Measurements from ENCODE around the gene CSK.
A peak's percentile ranks its signal among the peaks of the same experiment; 100 is the strongest.

The CSK gene

GRCh38 chr15:74822233-74822632 lies 40.4 kb downstream of the CSK start:
- no peak overlapping the region for H3K27ac ChIP-seq (replicated peaks; ENCODE audit: low read length)
- H4K91ac ChIP-seq (ENCODE audit: low read depth, low read length, poor library complexity): no peak overlapping the region
- no peak overlapping the region for H2BK120ac ChIP-seq (ENCODE audit: low read depth, low read length)
- no CpG with 5 or more reads among the region's 4 CpGs for WGBS, 2 donors (ENCODE audit: extremely low coverage in 2 of 2, insufficient read length in 2 of 2, insufficient replicate concordance in 1 of 2)
- no peak overlapping the region for H2BK12ac ChIP-seq (ENCODE audit: low read length)
- H2BK5ac ChIP-seq (ENCODE audit: low read length): no peak overlapping the region
- no peak overlapping the region for H3K4me2 ChIP-seq (ENCODE audit: insufficient read depth, low read length, poor library complexity, severe bottlenecking)
- H2BK15ac ChIP-seq (ENCODE audit: low read length): no peak overlapping the region
- H3K27me3 ChIP-seq (ENCODE audit: control insufficient read depth in 3 of 3, insufficient read depth in 3 of 3, low read depth in 1 of 3, low read length in 3 of 3): peaks cover 0 to 80% (median 22%) of the 10 kb centered on the region in 3 experiments
- H3K9ac ChIP-seq (ENCODE audit: low read depth, low read length, poor library complexity): no peak overlapping the region
- H3K18ac ChIP-seq (ENCODE audit: low read length): no peak overlapping the region
- H4K8ac ChIP-seq (ENCODE audit: low read depth, low read length): no peak overlapping the region
- no peak overlapping the region for H3K4ac ChIP-seq (ENCODE audit: low read length)
- no peaks in the 10 kb centered on the region for H3K36me3 ChIP-seq (replicated peaks in 1 of 2; ENCODE audit: control insufficient read depth in 2 of 2, insufficient read depth in 2 of 2, low read length in 2 of 2)
- H3K9me3 ChIP-seq (replicated peaks in 1 of 2; ENCODE audit: control insufficient read depth in 2 of 2, insufficient read depth in 1 of 2, low read depth in 1 of 2, low read length in 2 of 2): no peaks in the 10 kb centered on the region
- no peak overlapping the region for H3K23ac ChIP-seq (ENCODE audit: low read depth, low read length, poor library complexity)
- no peak for DNase-seq (ENCODE audit: low spot score)
- H3K4me1 ChIP-seq (ENCODE audit: control insufficient read depth in 2 of 2, insufficient read depth in 1 of 2, low read depth in 1 of 2, low read length in 2 of 2): peaks cover 6 to 15% of the 10 kb centered on the region in 2 donors
- no peaks in the 10 kb centered on the region for H3K79me1 ChIP-seq (ENCODE audit: low read depth, low read length)
- H3K14ac ChIP-seq (ENCODE audit: low read length): no peak overlapping the region
- no peak overlapping the region for H2AFZ ChIP-seq (ENCODE audit: low read length)
- peak overlapping the region; percentile 6 for H2AK5ac ChIP-seq (ENCODE audit: low read depth, low read length)
- no peak overlapping the region for H3K4me3 ChIP-seq (ENCODE audit: low read length in 2 of 2)

GRCh38 chr15:74823324-74823723 lies 41.4 kb downstream of the CSK start:
- no peak overlapping the region for H3K9ac ChIP-seq (ENCODE audit: low read depth, low read length, poor library complexity)
- no peak for DNase-seq (ENCODE audit: low spot score)
- H3K79me1 ChIP-seq (ENCODE audit: low read depth, low read length): no peaks in the 10 kb centered on the region
- no peak overlapping the region for H3K4me3 ChIP-seq (ENCODE audit: low read length in 2 of 2)
- H3K14ac ChIP-seq (ENCODE audit: low read length): no peak overlapping the region
- H3K4me1 ChIP-seq (ENCODE audit: control insufficient read depth in 2 of 2, insufficient read depth in 1 of 2, low read depth in 1 of 2, low read length in 2 of 2): peaks cover 5 to 12% of the 10 kb centered on the region in 2 donors
- no peaks in the 10 kb centered on the region for H3K9me3 ChIP-seq (replicated peaks in 1 of 2; ENCODE audit: control insufficient read depth in 2 of 2, insufficient read depth in 1 of 2, low read depth in 1 of 2, low read length in 2 of 2)
- no peak overlapping the region for H4K91ac ChIP-seq (ENCODE audit: low read depth, low read length, poor library complexity)
- no peak overlapping the region for H3K4ac ChIP-seq (ENCODE audit: low read length)
- no peaks in the 10 kb centered on the region for H3K36me3 ChIP-seq (replicated peaks in 1 of 2; ENCODE audit: control insufficient read depth in 2 of 2, insufficient read depth in 2 of 2, low read length in 2 of 2)
- no peak overlapping the region for H2AK5ac ChIP-seq (ENCODE audit: low read depth, low read length)
- H3K23ac ChIP-seq (ENCODE audit: low read depth, low read length, poor library complexity): no peak overlapping the region
- H3K4me2 ChIP-seq (ENCODE audit: insufficient read depth, low read length, poor library complexity, severe bottlenecking): no peak overlapping the region
- no CpG with 5 or more reads among the region's 6 CpGs for WGBS, 2 donors (ENCODE audit: extremely low coverage in 2 of 2, insufficient read length in 2 of 2, insufficient replicate concordance in 1 of 2)
- no peak overlapping the region for H2BK120ac ChIP-seq (ENCODE audit: low read depth, low read length)
- peaks cover 0 to 91% (median 28%) of the 10 kb centered on the region in 3 experiments for H3K27me3 ChIP-seq (ENCODE audit: control insufficient read depth in 3 of 3, insufficient read depth in 3 of 3, low read depth in 1 of 3, low read length in 3 of 3)
- H2BK15ac ChIP-seq (ENCODE audit: low read length): no peak overlapping the region
- no peak overlapping the region for H2AFZ ChIP-seq (ENCODE audit: low read length)
- H4K8ac ChIP-seq (ENCODE audit: low read depth, low read length): no peak overlapping the region
- no peak overlapping the region for H2BK12ac ChIP-seq (ENCODE audit: low read length)
- H2BK5ac ChIP-seq (ENCODE audit: low read length): no peak overlapping the region
- no peak overlapping the region for H3K27ac ChIP-seq (replicated peaks; ENCODE audit: low read length)
- no peak overlapping the region for H3K18ac ChIP-seq (ENCODE audit: low read length)

GRCh38 chr15:74824976-74825375 lies 43.1 kb downstream of the CSK start:
- Histone ChIP-seq H2BK5ac (ENCODE audit: low read length) (no peak overlapping the region), H3K4me3 (ENCODE audit: low read length in 2 of 2) (no peak overlapping the region)

GRCh38 chr15:74825866-74826265 lies 44.0 kb downstream of the CSK start:
- no peak overlapping the region for H4K8ac ChIP-seq (ENCODE audit: low read depth, low read length)
- peak overlapping the region; percentile 9 for H3K9ac ChIP-seq (ENCODE audit: low read depth, low read length, poor library complexity)
- no peak overlapping the region for H2AK5ac ChIP-seq (ENCODE audit: low read depth, low read length)
- H3K14ac ChIP-seq (ENCODE audit: low read length): no peak overlapping the region
- no peak overlapping the region for H2BK15ac ChIP-seq (ENCODE audit: low read length)
- peaks cover 0 to 93% (median 28%) of the 10 kb centered on the region in 3 experiments for H3K27me3 ChIP-seq (ENCODE audit: control insufficient read depth in 3 of 3, insufficient read depth in 3 of 3, low read depth in 1 of 3, low read length in 3 of 3)
- no peak overlapping the region for H3K18ac ChIP-seq (ENCODE audit: low read length)
- H4K91ac ChIP-seq (ENCODE audit: low read depth, low read length, poor library complexity): no peak overlapping the region
- H3K4me3 ChIP-seq (ENCODE audit: low read length in 2 of 2): no peak overlapping the region
- H2AFZ ChIP-seq (ENCODE audit: low read length): no peak overlapping the region
- no peak overlapping the region for H3K4ac ChIP-seq (ENCODE audit: low read length)
- no peak overlapping the region for H3K4me2 ChIP-seq (ENCODE audit: insufficient read depth, low read length, poor library complexity, severe bottlenecking)
- no peak overlapping the region for H2BK120ac ChIP-seq (ENCODE audit: low read depth, low read length)
- no peaks in the 10 kb centered on the region for H3K9me3 ChIP-seq (replicated peaks in 1 of 2; ENCODE audit: control insufficient read depth in 2 of 2, insufficient read depth in 1 of 2, low read depth in 1 of 2, low read length in 2 of 2)
- WGBS, 2 donors (ENCODE audit: extremely low coverage in 2 of 2, insufficient read length in 2 of 2, insufficient replicate concordance in 1 of 2): no CpG with 5 or more reads among the region's 10 CpGs
- H3K4me1 ChIP-seq (ENCODE audit: control insufficient read depth in 2 of 2, insufficient read depth in 1 of 2, low read depth in 1 of 2, low read length in 2 of 2): peaks cover 3 to 11% of the 10 kb centered on the region in 2 donors
- no peaks in the 10 kb centered on the region for H3K79me1 ChIP-seq (ENCODE audit: low read depth, low read length)
- no peak for DNase-seq (ENCODE audit: low spot score)
- H3K23ac ChIP-seq (ENCODE audit: low read depth, low read length, poor library complexity): no peak overlapping the region
- no peaks in the 10 kb centered on the region for H3K36me3 ChIP-seq (replicated peaks in 1 of 2; ENCODE audit: control insufficient read depth in 2 of 2, insufficient read depth in 2 of 2, low read length in 2 of 2)
- H2BK12ac ChIP-seq (ENCODE audit: low read length): no peak overlapping the region
- H3K27ac ChIP-seq (replicated peaks; ENCODE audit: low read length): no peak overlapping the region
- no peak overlapping the region for H2BK5ac ChIP-seq (ENCODE audit: low read length)

More at GRCh38 chr15:74824976-74825375, 43.1 kb downstream of the CSK start:
- Histone ChIP-seq H2BK12ac (ENCODE audit: low read length) (no peak overlapping the region), H3K4me1 (ENCODE audit: control insufficient read depth in 2 of 2, insufficient read depth in 1 of 2, low read depth in 1 of 2, low read length in 2 of 2) (peaks cover 5 to 12% of the 10 kb centered on the region in 2 donors), H4K91ac (ENCODE audit: low read depth, low read length, poor library complexity) (no peak overlapping the region), H3K18ac (ENCODE audit: low read length) (no peak overlapping the region), H3K27me3 (ENCODE audit: control insufficient read depth in 3 of 3, insufficient read depth in 3 of 3, low read depth in 1 of 3, low read length in 3 of 3) (peaks cover 0 to 93% (median 28%) of the 10 kb centered on the region in 3 experiments), H3K23ac (ENCODE audit: low read depth, low read length, poor library complexity) (no peak overlapping the region), H3K14ac (ENCODE audit: low read length) (no peak overlapping the region), H3K4me2 (ENCODE audit: insufficient read depth, low read length, poor library complexity, severe bottlenecking) (no peak overlapping the region), H2AK5ac (ENCODE audit: low read depth, low read length) (no peak overlapping the region), H2BK120ac (ENCODE audit: low read depth, low read length) (no peak overlapping the region), H3K79me1 (ENCODE audit: low read depth, low read length) (no peaks in the 10 kb centered on the region), H3K36me3 (replicated peaks in 1 of 2; ENCODE audit: control insufficient read depth in 2 of 2, insufficient read depth in 2 of 2, low read length in 2 of 2) (no peaks in the 10 kb centered on the region), H2BK15ac (ENCODE audit: low read length) (no peak overlapping the region), H3K9ac (ENCODE audit: low read depth, low read length, poor library complexity) (no peak overlapping the region), H4K8ac (ENCODE audit: low read depth, low read length) (no peak overlapping the region), H2AFZ (ENCODE audit: low read length) (no peak overlapping the region), H3K9me3 (replicated peaks in 1 of 2; ENCODE audit: control insufficient read depth in 2 of 2, insufficient read depth in 1 of 2, low read depth in 1 of 2, low read length in 2 of 2) (no peaks in the 10 kb centered on the region), H3K27ac (replicated peaks; ENCODE audit: low read length) (no peak overlapping the region), H3K4ac (ENCODE audit: low read length) (no peak overlapping the region)
- WGBS, 2 donors (ENCODE audit: extremely low coverage in 2 of 2, insufficient read length in 2 of 2, insufficient replicate concordance in 1 of 2): no CpG with 5 or more reads among the region's 7 CpGs
- no peak for DNase-seq (ENCODE audit: low spot score)
